Activated CD8-positive, alpha-beta T cell treated with anti-CD3 and anti-CD28 coated beads for 36 hours (primary cell): Measurements from ENCODE around the gene PSMB3. TPM values are rescaled to one million over a fixed set of nuclear protein-coding genes. Genes with fewer than 3 reads are reported as not detected.
A peak's percentile ranks its signal among the peaks of the same experiment; 100 is the strongest.

Source experiments
- ATAC-seq: fragments of 200-7000 bp; cut with Tn5 transposase; one replicate; pipeline ENCODE4 v1.10.0; 2021; ENCODE audit warnings: mild to moderate bottlenecking, moderate library complexity
- CTCF ChIA-PET: fragments of 350-600 bp; sonication (Branson Sonifier 250); formaldehyde crosslinking; loops from one replicate; lab custom pipeline; 2021; ENCODE audit warnings: antibody characterized with exemption; lab: Charles Lee
- POLR2A ChIA-PET: fragments of 350-600 bp; sonication (Branson Sonifier 250); formaldehyde crosslinking; loops from one replicate; lab custom pipeline; 2021; ENCODE audit warnings: antibody characterized with exemption; lab: Charles Lee
- DNase-seq: peaks from one replicate; pipeline ENCODE4 v3.0.0-alpha.2; 2020
- H3K27ac Mint-ChIP-seq: one replicate; pipeline ENCODE4 v1.8.0; 2021; ENCODE audit warnings: mild to moderate bottlenecking, mixed read lengths
- H3K27me3 Mint-ChIP-seq: one replicate; pipeline ENCODE4 v1.8.0; 2021; ENCODE audit warnings: mixed read lengths
- H3K36me3 Mint-ChIP-seq: one replicate; pipeline ENCODE4 v1.8.0; 2021; ENCODE audit warnings: low read depth, mixed read lengths
- H3K4me1 Mint-ChIP-seq: one replicate; pipeline ENCODE4 v1.8.0; 2021; ENCODE audit warnings: low read depth, mixed read lengths
- H3K4me3 Mint-ChIP-seq: one replicate; pipeline ENCODE4 v1.8.0; 2021; ENCODE audit warnings: mild to moderate bottlenecking, moderate library complexity, mixed read lengths
- H3K9me3 Mint-ChIP-seq: one replicate; pipeline ENCODE4 v1.8.0; 2021; ENCODE audit warnings: mixed read lengths
- CTCF ChIP-seq: fragments of 200-600 bp; IDR thresholded peaks from one replicate; pipeline ENCODE4 v1.8.0; 2022; ENCODE audit warnings: antibody characterized with exemption, mild to moderate bottlenecking
- intact Hi-C: fragments of 100-400 bp; cut with micrococcal nuclease; formaldehyde crosslinking; loops from one replicate; pipeline ENCODE4 v1.10.0; 2022
- total RNA-seq, 2 experiments: library from RNA; stranded (reverse); gene quantifications; one replicate each; pipeline ENCODE4 v1.2.3, GENCODE V29; 2021

Gene PSMB3
- total RNA-seq, 2 experiments from 2014 or later, result 275 to 279 TPM

- no peaks in the 10 kb centered on the region for H3K9me3 Mint-ChIP-seq
- CTCF ChIA-PET, result interaction anchor here (1.2 to 3.0 kb wide), 4 partner anchors 8 to 19 kb away, joined by 3 to 16 read pairs (median 4); no protein-coding TSS in a partner anchor
- H3K4me3 Mint-ChIP-seq, result no peak overlapping the region
- POLR2A ChIA-PET, result interaction anchor here (0.6 to 18.4 kb wide), 5 partner anchors 6 to 39 kb away, joined by 3 to 390 read pairs (median 8); partner anchors contain the start of genes CISD3 and MLLT6
- H3K4me1 Mint-ChIP-seq, result peaks cover 53% of the 10 kb centered on the region
- peak overlapping the region; percentile 84 for H3K27ac Mint-ChIP-seq
- intact Hi-C loops, result no loop called here
- peaks cover 63% of the 10 kb centered on the region for H3K36me3 Mint-ChIP-seq
- ATAC-seq, result no peak
- no peak for DNase-seq
- no peak for TF ChIP-seq CTCF
- H3K27me3 Mint-ChIP-seq, result no peaks in the 10 kb centered on the region
Measured at GRCh38 chr17:38715216-38715943, 37.2 kb upstream of the PSMB3 start.

- Mint-ChIP-seq H3K4me1 (peaks cover 46% of the 10 kb centered on the region), H3K4me3 (no peak overlapping the region), H3K36me3 (peaks cover 63% of the 10 kb centered on the region), H3K27me3 (no peaks in the 10 kb centered on the region), H3K9me3 (no peaks in the 10 kb centered on the region), H3K27ac (peak overlapping the region; percentile 69)
- no peak for TF ChIP-seq CTCF
- DNase-seq, result no peak
- CTCF ChIA-PET, result interaction anchor here (1.2 to 3.0 kb wide), 5 partner anchors 9 to 40 kb away, joined by 3 to 16 read pairs (median 5); no protein-coding TSS in a partner anchor
- no peak for ATAC-seq
- POLR2A ChIA-PET, result interaction anchor here (0.8 to 18.4 kb wide), 5 partner anchors 5 to 40 kb away, joined by 3 to 390 read pairs (median 8); partner anchors contain the start of genes CISD3 and MLLT6
- intact Hi-C loops, result no loop called here
Measured at GRCh38 chr17:38716368-38717005, 36.1 kb upstream of the PSMB3 start.

GRCh38 chr17:38717139-38717745 lies 35.3 kb upstream of the PSMB3 start:
- H3K36me3 Mint-ChIP-seq, result peaks cover 57% of the 10 kb centered on the region
- ATAC-seq (no peak), DNase-seq (no peak)
- ChIA-PET CTCF (interaction anchor here (1.4 to 3.0 kb wide), 3 partner anchors 11 to 41 kb away, joined by 5 to 16 read pairs (median 6); no protein-coding TSS in a partner anchor), POLR2A (interaction anchor here (15.9 to 18.4 kb wide), 2 partner anchors 5 to 9 kb away, joined by 390 read pairs; partner anchors contain the start of gene MLLT6)
- H3K9me3 Mint-ChIP-seq, result no peaks in the 10 kb centered on the region
- no peaks in the 10 kb centered on the region for H3K27me3 Mint-ChIP-seq
- intact Hi-C loops, result no loop called here
- H3K4me1 Mint-ChIP-seq, result peaks cover 39% of the 10 kb centered on the region
- peak overlapping the region; percentile 69 for H3K27ac Mint-ChIP-seq
- no peak for TF ChIP-seq CTCF
- no peak overlapping the region for H3K4me3 Mint-ChIP-seq

GRCh38 chr17:38719289-38719942 lies 33.1 kb upstream of the PSMB3 start:
- CTCF ChIA-PET, result interaction anchor here (0.6 to 1.9 kb wide), 6 partner anchors 9 to 67 kb away, joined by 3 to 8 read pairs (median 5); no protein-coding TSS in a partner anchor
- no peaks in the 10 kb centered on the region for H3K27me3 Mint-ChIP-seq
- intact Hi-C loops, result no loop called here
- no peaks in the 10 kb centered on the region for H3K9me3 Mint-ChIP-seq
- H3K36me3 Mint-ChIP-seq, result peaks cover 52% of the 10 kb centered on the region
- H3K27ac Mint-ChIP-seq, result no peak overlapping the region
- DNase-seq (no peak), ATAC-seq (no peak)
- no peak overlapping the region for H3K4me3 Mint-ChIP-seq
- no peak for TF ChIP-seq CTCF
- peaks cover 39% of the 10 kb centered on the region for H3K4me1 Mint-ChIP-seq
- POLR2A ChIA-PET, result interaction anchor here (1.4 to 15.9 kb wide), 3 partner anchors 9 to 22 kb away, joined by 3 to 390 read pairs (median 20); partner anchors contain the start of gene MLLT6
